HG03439 (cell line): Measurements from ENCODE around the gene BRCC3.
A peak's percentile ranks its signal among the peaks of the same experiment; 100 is the strongest.

ENCODE experiments used
- ATAC-seq: cut with Tn5 transposase; IDR thresholded peaks from one replicate; pipeline ENCODE4 v1.9.1; 2021; ENCODE audit warnings: mild to moderate bottlenecking, moderate library complexity; ENCODE audit not compliant: unreplicated experiment

BRCC3 gene

GRCh38 chrX:155056877-155057792 lies 14.2 kb upstream of the BRCC3 start:
- ATAC-seq, result no peak

- ATAC-seq, result no peak
These were observed 9.5 kb upstream of the BRCC3 start for GRCh38 chrX:155061760-155062159.

- no peak for ATAC-seq
These were observed 6.1 kb upstream of the BRCC3 start for GRCh38 chrX:155065035-155065734.

- no peak for ATAC-seq
These were observed 3.1 kb upstream of the BRCC3 start for GRCh38 chrX:155068165-155068564.

- ATAC-seq, result no peak
These were observed 1.9 kb upstream of the BRCC3 start for GRCh38 chrX:155069414-155069813.

GRCh38 chrX:155070038-155070437 lies 1.3 kb upstream of the BRCC3 start:
- no peak for ATAC-seq

- ATAC-seq, result peak; percentile 20
These were observed 689 bp upstream of the BRCC3 start for GRCh38 chrX:155070663-155070974.

- no peak for ATAC-seq
These were observed 479 bp downstream of the BRCC3 start for GRCh38 chrX:155071694-155072280.

- ATAC-seq, result no peak
These were observed 15.0 kb downstream of the BRCC3 start for GRCh38 chrX:155086202-155086840.

- ATAC-seq, result no peak
These were observed 15.8 kb downstream of the BRCC3 start for GRCh38 chrX:155086961-155087735.

GRCh38 chrX:155094468-155095061 lies 23.3 kb downstream of the BRCC3 start:
- no peak for ATAC-seq

GRCh38 chrX:155105919-155106318 lies 34.6 kb downstream of the BRCC3 start:
- ATAC-seq, result no peak

GRCh38 chrX:155108427-155108826 lies 37.1 kb downstream of the BRCC3 start:
- ATAC-seq, result no peak

GRCh38 chrX:155112171-155112570 lies 40.9 kb downstream of the BRCC3 start:
- ATAC-seq, result no peak

GRCh38 chrX:155113097-155113496 lies 41.8 kb downstream of the BRCC3 start:
- no peak for ATAC-seq

- no peak for ATAC-seq
These were observed 44.0 kb downstream of the BRCC3 start for GRCh38 chrX:155115174-155115819.

- ATAC-seq, result no peak
These were observed 56.2 kb downstream of the BRCC3 start for GRCh38 chrX:155127465-155127864.

GRCh38 chrX:155127940-155128339 lies 56.6 kb downstream of the BRCC3 start:
- ATAC-seq, result no peak

GRCh38 chrX:155132110-155132509 lies 60.8 kb downstream of the BRCC3 start:
- no peak for ATAC-seq

GRCh38 chrX:155134255-155134654 lies 62.9 kb downstream of the BRCC3 start:
- no peak for ATAC-seq
